BLaER1 treated with 17β-estradiol and CSF1 and Interleukin-3, amounts not matched to agents 10 nM and 100 nM (cell line): ENCODE data around the gene XAGE3.
"Not testable (repeated sequence)": the region's sequence is repeated elsewhere in the genome, so short reads cannot be mapped to it uniquely, and the experiment has no call there.

Experiments used
- H3K27ac ChIP-seq, 11 experiments: shearing (Covaris generic); formaldehyde crosslinking; 2 replicates each; pipeline ENCODE4 v1.8.1; 2022
- H3K27me3 ChIP-seq, 11 experiments: shearing (Covaris generic); formaldehyde crosslinking; 2 replicates each; pipeline ENCODE4 v1.8.1; 2022
- H3K36me3 ChIP-seq, 11 experiments: shearing (Covaris generic); formaldehyde crosslinking; 2 replicates each; pipeline ENCODE4 v1.8.1; 2022
- H3K4me1 ChIP-seq, 10 experiments: shearing (Covaris generic); formaldehyde crosslinking; 2 replicates each; pipeline ENCODE4 v1.8.1; 2022
- H3K4me2 ChIP-seq, 11 experiments: shearing (Covaris generic); formaldehyde crosslinking; 2 replicates each; pipeline ENCODE4 v1.8.1; 2022
- H3K4me3 ChIP-seq, 10 experiments: shearing (Covaris generic); formaldehyde crosslinking; 2 replicates each; pipeline ENCODE4 v1.8.1; 2022
- H3K9ac ChIP-seq, 11 experiments: shearing (Covaris generic); formaldehyde crosslinking; 2 replicates each; pipeline ENCODE4 v1.8.1; 2022
- H3K9me3 ChIP-seq, 11 experiments: shearing (Covaris generic); formaldehyde crosslinking; replicated peaks in 1 of 11; 2 replicates each; pipeline ENCODE4 v1.8.1; 2022
- H4K20me1 ChIP-seq, 11 experiments: shearing (Covaris generic); formaldehyde crosslinking; 2 replicates each; pipeline ENCODE4 v1.8.1; 2022
- Cebpa-rat ChIP-seq, 11 experiments: shearing (Covaris generic); IDR thresholded peaks; 2 replicates each; pipeline ENCODE4 v1.8.1; 2022

Gene XAGE3, protein sequence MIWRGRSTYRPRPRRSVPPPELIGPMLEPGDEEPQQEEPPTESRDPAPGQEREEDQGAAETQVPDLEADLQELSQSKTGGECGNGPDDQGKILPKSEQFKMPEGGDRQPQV

GRCh38 chrX:52867610-52868348 is at the start of gene XAGE3:
TSS of gene XAGE3 (minus strand) at chrX:52868083. CDS start at chrX:52867133, 950 bp downstream.
- TF ChIP-seq Cebpa-rat (IDR thresholded peaks at IDR 0.05) = no peak
- Histone ChIP-seq H3K4me1 (no peaks in the 10 kb centered on the region), H3K27me3 (peaks cover 91 to 100% (median 99%) of the 10 kb centered on the region in 11 experiments), H3K4me3 (no peak within 1 kb of the TSS), H3K4me2 (no peak within 1 kb of the TSS), H3K9ac (no peak within 1 kb of the TSS), H3K27ac (no peak within 1 kb of the TSS), H3K9me3 (peaks cover 0 to 7% (median 0%) of the 10 kb centered on the region in 11 experiments; a peak in 2 of 22 replicates), H4K20me1 (peaks cover 0 to 6% (median 0%) of the 10 kb centered on the region in 11 experiments; a peak in 3 of 22 replicates), H3K36me3 (no peaks in the 10 kb centered on the region)

GRCh38 chrX:52914704-52915103 is 46.8 kb upstream of the XAGE3 start:
- not testable (repeated sequence) for H3K27me3 ChIP-seq, H3K4me1 ChIP-seq, H3K9me3 ChIP-seq, H3K4me2 ChIP-seq, H3K9ac ChIP-seq, H4K20me1 ChIP-seq, H3K36me3 ChIP-seq, H3K4me3 ChIP-seq, H3K27ac ChIP-seq

GRCh38 chrX:52913681-52914080 is 45.8 kb upstream of the XAGE3 start:
- H3K27ac ChIP-seq, H3K4me2 ChIP-seq, H3K36me3 ChIP-seq, H4K20me1 ChIP-seq, H3K4me1 ChIP-seq, H3K27me3 ChIP-seq, H3K9ac ChIP-seq, H3K9me3 ChIP-seq, H3K4me3 ChIP-seq: not testable (repeated sequence)

GRCh38 chrX:52909313-52909969 is 41.6 kb upstream of the XAGE3 start:
- H3K9ac ChIP-seq, H3K9me3 ChIP-seq, H3K36me3 ChIP-seq: not testable (repeated sequence)

GRCh38 chrX:52907900-52908299 is 40.0 kb upstream of the XAGE3 start:
- H3K36me3 ChIP-seq, H3K9me3 ChIP-seq, H3K4me1 ChIP-seq: not testable (repeated sequence)

More at GRCh38 chrX:52909313-52909969, 41.6 kb upstream of the XAGE3 start:
- not testable (repeated sequence) for H3K27me3 ChIP-seq, H3K4me3 ChIP-seq, H3K4me1 ChIP-seq, H3K27ac ChIP-seq, H3K4me2 ChIP-seq, H4K20me1 ChIP-seq

GRCh38 chrX:52907137-52907536 is 39.3 kb upstream of the XAGE3 start:
- H3K36me3 ChIP-seq, H3K9ac ChIP-seq, H3K4me1 ChIP-seq, H3K4me3 ChIP-seq, H3K4me2 ChIP-seq, H3K27me3 ChIP-seq, H4K20me1 ChIP-seq, H3K27ac ChIP-seq, H3K9me3 ChIP-seq: not testable (repeated sequence)

More at GRCh38 chrX:52907900-52908299, 40.0 kb upstream of the XAGE3 start:
- H3K27ac ChIP-seq, H3K4me3 ChIP-seq, H4K20me1 ChIP-seq, H3K9ac ChIP-seq, H3K27me3 ChIP-seq, H3K4me2 ChIP-seq: not testable (repeated sequence)

- H3K36me3 ChIP-seq, H3K27ac ChIP-seq, H4K20me1 ChIP-seq, H3K4me2 ChIP-seq, H3K4me1 ChIP-seq, H3K9ac ChIP-seq, H3K27me3 ChIP-seq, H3K9me3 ChIP-seq, H3K4me3 ChIP-seq: not testable (repeated sequence)
These were observed 38.2 kb upstream of the XAGE3 start for GRCh38 chrX:52906072-52906471.

DNA sequence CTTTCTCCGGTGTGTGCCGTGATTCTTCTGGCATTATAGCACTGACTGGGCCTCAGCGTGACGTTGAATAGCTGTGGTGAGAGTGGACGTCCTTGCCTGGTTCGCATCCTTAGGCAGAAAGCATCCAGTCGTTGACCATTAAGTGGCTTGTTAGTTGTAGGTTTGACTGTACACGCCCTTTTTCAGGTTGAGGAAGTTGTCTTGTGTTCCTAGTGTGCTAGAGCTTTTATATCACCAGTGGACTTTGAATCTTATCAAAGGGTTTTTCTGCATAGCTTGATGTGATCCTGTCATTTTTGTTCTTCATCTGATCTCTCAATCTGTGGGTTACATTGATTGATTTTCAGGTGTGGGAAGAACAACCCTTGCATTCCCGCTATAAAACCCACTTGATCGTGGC is 37.6 kb upstream of the XAGE3 start:
- not testable (repeated sequence) for H3K4me2 ChIP-seq, H3K36me3 ChIP-seq, H3K27me3 ChIP-seq, H3K9me3 ChIP-seq, H3K4me3 ChIP-seq, H3K9ac ChIP-seq, H4K20me1 ChIP-seq, H3K27ac ChIP-seq, H3K4me1 ChIP-seq

- not testable (repeated sequence) for H3K4me1 ChIP-seq, H4K20me1 ChIP-seq, H3K9ac ChIP-seq, H3K9me3 ChIP-seq, H3K4me3 ChIP-seq, H3K4me2 ChIP-seq, H3K27ac ChIP-seq, H3K27me3 ChIP-seq, H3K36me3 ChIP-seq
These were observed 29.2 kb upstream of the XAGE3 start, which contains the start of gene FAM156B for GRCh38 chrX:52896855-52897709. TSS of gene FAM156B (plus strand) at chrX:52897330. CDS start at chrX:52907226, 9,896 bp downstream.

- H3K27ac ChIP-seq, H3K4me1 ChIP-seq, H3K36me3 ChIP-seq, H3K27me3 ChIP-seq, H3K4me2 ChIP-seq, H3K9ac ChIP-seq, H3K4me3 ChIP-seq, H4K20me1 ChIP-seq, H3K9me3 ChIP-seq: not testable (repeated sequence)
These were observed 28.6 kb upstream of the XAGE3 start for GRCh38 chrX:52896438-52896837.

DNA sequence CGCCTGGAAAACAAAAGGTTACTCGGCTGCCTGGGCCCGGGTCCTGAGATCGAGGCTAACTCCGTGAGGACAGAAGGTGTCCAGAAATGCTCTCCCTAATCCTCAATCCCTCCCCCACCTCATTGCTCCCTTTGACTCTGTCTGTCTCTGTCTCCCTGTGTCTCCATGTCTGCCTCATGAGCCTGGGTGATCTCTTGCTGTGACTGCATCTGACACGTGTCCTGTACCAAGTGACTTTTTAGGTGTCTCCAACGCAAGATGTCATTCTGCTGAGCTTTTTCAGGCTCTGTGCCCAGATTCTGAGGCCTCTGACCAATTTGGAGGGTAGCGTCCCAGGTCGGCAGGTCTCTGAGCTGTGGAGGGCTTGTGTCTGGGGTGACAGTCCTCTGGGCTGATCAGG is 20.2 kb upstream of the XAGE3 start:
- not testable (repeated sequence) for H3K9me3 ChIP-seq, H3K27ac ChIP-seq, H3K4me1 ChIP-seq, H4K20me1 ChIP-seq, H3K27me3 ChIP-seq, H3K4me3 ChIP-seq, H3K36me3 ChIP-seq, H3K4me2 ChIP-seq, H3K9ac ChIP-seq

DNA sequence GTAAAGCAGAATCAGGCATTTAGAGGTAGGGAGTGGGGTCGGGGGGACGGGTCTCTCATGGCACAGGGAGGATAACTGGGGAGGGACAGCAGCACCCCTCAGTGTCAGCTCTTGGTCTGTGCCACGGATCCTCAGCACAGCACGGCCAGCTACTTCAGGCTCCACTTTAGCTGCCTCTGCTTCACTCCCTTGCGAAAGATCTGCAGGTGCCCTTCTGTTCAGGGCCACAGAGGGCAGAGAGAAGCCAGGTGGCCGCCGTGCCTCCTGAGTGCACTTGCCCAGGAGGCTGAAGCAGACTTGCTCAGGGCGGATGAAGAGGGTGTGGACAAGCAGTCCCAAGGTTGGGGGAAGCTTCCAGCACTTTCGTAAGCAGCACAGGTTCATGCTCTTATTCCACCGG is 19.6 kb upstream of the XAGE3 start:
- H3K4me2 ChIP-seq, H3K9ac ChIP-seq, H3K4me3 ChIP-seq, H3K9me3 ChIP-seq, H3K27me3 ChIP-seq, H3K36me3 ChIP-seq, H4K20me1 ChIP-seq, H3K4me1 ChIP-seq, H3K27ac ChIP-seq: not testable (repeated sequence)

GRCh38 chrX:52876386-52876785 is 8.5 kb upstream of the XAGE3 start:
- H3K36me3 ChIP-seq, H3K4me1 ChIP-seq, H3K27ac ChIP-seq, H4K20me1 ChIP-seq, H3K4me2 ChIP-seq, H3K4me3 ChIP-seq, H3K9ac ChIP-seq, H3K9me3 ChIP-seq: not testable (repeated sequence)
- peaks cover 50 to 72% (median 64%) of the 10 kb centered on the region in 11 experiments for H3K27me3 ChIP-seq
